SKM-1 treated with dmso at 0.1 percent for 144 hours (cell line): ENCODE measurements around the gene CD3G.
"Not testable (repeated sequence)": the region's sequence is repeated elsewhere in the genome, so short reads cannot be mapped to it uniquely, and the experiment has no call there.

Source experiments
- DNase-seq: peaks from one replicate; lab custom pipeline; 2025; ENCODE audit not compliant: unreplicated experiment; lab: John Stamatoyannopoulos, UW

Gene CD3G

GRCh38 chr11:118375978-118376377 lies 31.8 kb downstream of the CD3G start:
- no peak for DNase-seq

GRCh38 chr11:118379497-118379896 lies 35.4 kb downstream of the CD3G start:
- no peak for DNase-seq

- no peak for DNase-seq
Measured at GRCh38 chr11:118380571-118380970, 36.4 kb downstream of the CD3G start.

GRCh38 chr11:118382954-118383353 lies 38.8 kb downstream of the CD3G start:
- no peak for DNase-seq

GRCh38 chr11:118383657-118384056 lies 39.5 kb downstream of the CD3G start:
- DNase-seq = no peak

- no peak for DNase-seq
Measured at GRCh38 chr11:118396097-118396501, 52.0 kb downstream of the CD3G start.

GRCh38 chr11:118397448-118397847 lies 53.3 kb downstream of the CD3G start:
- no peak for DNase-seq

GRCh38 chr11:118398791-118399559 lies 54.8 kb downstream of the CD3G start:
- no peak for DNase-seq

GRCh38 chr11:118401151-118401879 lies 57.2 kb downstream of the CD3G start, which contains the start of gene ATP5MG:
Gene ATP5MG (plus strand): TSS chr11:118401606. CDS start chr11:118401666, 60 bp downstream.
- peak; percentile 87 for DNase-seq

- DNase-seq = no peak
Measured at GRCh38 chr11:118401880-118402590, 57.9 kb downstream of the CD3G start.

GRCh38 chr11:118402594-118402993 lies 58.5 kb downstream of the CD3G start:
- DNase-seq = not testable (repeated sequence)
